GM12878 (cell line): Measurements from ENCODE around the gene MTM1. TPM values are rescaled to one million over a fixed set of nuclear protein-coding genes. Genes with fewer than 3 reads are reported as not detected.

Experiments
- ATAC-seq: fragments of 200-7000 bp; cut with Tn5 transposase; 3 replicates; pipeline ENCODE4 v1.9.1; 2020; ENCODE audit warnings: mild to moderate bottlenecking, moderate library complexity
- BruUV-seq: library from RNA; stranded (reverse); fragments of 400-500 nt; replicated peaks from 2 replicates; lab custom pipeline; 2021; lab: Mats Ljungman, UMichigan
- CTCF ChIA-PET: fragments of 300-600 bp; sonication (Branson Sonifier 250); formaldehyde crosslinking; extraction: SDS; loops from one replicate; lab custom pipeline; 2021; ENCODE audit warnings: inconsistent platforms; lab: Yijun Ruan, JAX
- POLR2A ChIA-PET: fragments of 350-600 bp; formaldehyde crosslinking; extraction: SDS; loops from one replicate; lab custom pipeline; 2021; ENCODE audit warnings: inconsistent platforms; lab: Charles Lee
- RAD21 ChIA-PET: fragments of 300-600 bp; sonication (Branson Sonifier 250); formaldehyde crosslinking; loops from one replicate; lab custom pipeline; 2023; ENCODE audit warnings: antibody characterized with exemption; ENCODE audit not compliant: unreplicated experiment; lab: Charles Lee
- SMC1A ChIA-PET: fragments of 300-600 bp; sonication (Branson Sonifier 250); formaldehyde crosslinking; loops from one replicate; lab custom pipeline; 2023; ENCODE audit not compliant: unreplicated experiment, uncharacterized antibody; lab: Charles Lee
- DNase-seq: peaks from one replicate; pipeline ENCODE4 v3.0.0-alpha.2; 2011; ENCODE audit warnings: low read depth, low spot score
- FAIRE-seq: peaks from 3 replicates; lab custom pipeline; 2011; peaks lifted over from hg19 to GRCh38; lab: Jason Lieb, UNC
- H2AFZ ChIP-seq: 2 replicates; pipeline ENCODE4 v1.6.0; 2011; ENCODE audit warnings: low read depth, low read length, control low read depth; ENCODE audit not compliant: control insufficient read depth
- H3K27ac ChIP-seq: 2 replicates; pipeline ENCODE4 v1.5.1; 2011; ENCODE audit warnings: control low read depth; ENCODE audit not compliant: control insufficient read depth, insufficient read depth
- H3K27me3 ChIP-seq, 2 experiments: replicated peaks in 1 of 2; 2 replicates each; pipeline versions ENCODE4 v1.6.0 to v1.6.1; 2011; ENCODE audit warnings: low read length in 1 of 2; ENCODE audit not compliant: control insufficient read depth in 2 of 2, insufficient read depth in 2 of 2
- H3K36me3 ChIP-seq, 2 experiments: 2 replicates each; pipeline ENCODE4 v1.5.1; 2011; ENCODE audit warnings: low read length in 1 of 2; ENCODE audit not compliant: control insufficient read depth in 2 of 2, insufficient read depth in 2 of 2
- H3K4me1 ChIP-seq: 2 replicates; pipeline ENCODE4 v1.6.1; 2011; ENCODE audit warnings: mild to moderate bottlenecking, low read length, moderate library complexity, mixed read lengths; ENCODE audit not compliant: control insufficient read depth, insufficient read depth
- H3K4me2 ChIP-seq: 2 replicates; pipeline ENCODE4 v1.6.0; 2011; ENCODE audit warnings: control low read depth; ENCODE audit not compliant: control insufficient read depth, insufficient read depth
- H3K4me3 ChIP-seq: fragments of 200-600 bp; sonication (generic); 2 replicates; pipeline ENCODE4 v1.5.1; 2016
- H3K79me2 ChIP-seq: 2 replicates; pipeline ENCODE4 v1.6.0; 2011; ENCODE audit warnings: low read length; ENCODE audit not compliant: control insufficient read depth, insufficient read depth
- H3K9ac ChIP-seq: 2 replicates; pipeline ENCODE4 v1.8.0; 2011; ENCODE audit warnings: low read length, control low read depth, mixed read lengths; ENCODE audit not compliant: control insufficient read depth, insufficient read depth
- H3K9me3 ChIP-seq: replicated peaks from 3 replicates; pipeline ENCODE4 v1.5.1; 2011; ENCODE audit warnings: mild to moderate bottlenecking, low read length; ENCODE audit not compliant: control insufficient read depth, insufficient read depth
- H4K20me1 ChIP-seq: 2 replicates; pipeline ENCODE4 v1.6.0; 2011; ENCODE audit not compliant: control insufficient read depth, insufficient read depth
- BRCA1 ChIP-seq: IDR thresholded peaks from 2 replicates; pipeline ENCODE4 v1.6.1; 2011; ENCODE audit warnings: low read depth, low read length, improper control_type of control experiment
- EED ChIP-seq: sonication (generic); IDR thresholded peaks from 2 replicates; pipeline ENCODE4 v1.6.1; 2016; ENCODE audit warnings: antibody characterized with exemption, low read depth
- FOS ChIP-seq: IDR thresholded peaks from 3 replicates; pipeline ENCODE4 v1.6.1; 2011; ENCODE audit warnings: borderline replicate concordance; ENCODE audit not compliant: insufficient read length; ENCODE audit errors: extremely low read depth
- HDAC2 ChIP-seq: fragments of 200-600 bp; sonication (generic); IDR thresholded peaks from 2 replicates; pipeline ENCODE4 v1.6.1; 2017
- KAT2A ChIP-seq: conservative IDR thresholded peaks from 2 replicates; pipeline ENCODE4 v1.6.1; 2011; ENCODE audit warnings: low read depth, low read length; ENCODE audit not compliant: control insufficient read depth
- MYC ChIP-seq: IDR thresholded peaks from 2 replicates; pipeline ENCODE4 v1.6.1; 2011; ENCODE audit warnings: mild to moderate bottlenecking, low read length, moderate library complexity, inconsistent platforms; ENCODE audit not compliant: insufficient read depth, insufficient replicate concordance, insufficient read length, severe bottlenecking
- NFIC ChIP-seq: IDR thresholded peaks from 2 replicates; pipeline ENCODE4 v1.6.1; 2012; ENCODE audit warnings: low read depth, mild to moderate bottlenecking, inconsistent platforms, low read length, moderate library complexity
- PBX3 ChIP-seq: IDR thresholded peaks from 2 replicates; pipeline ENCODE4 v1.6.1; 2011; ENCODE audit warnings: mild to moderate bottlenecking, low read depth, low read length, moderate library complexity; ENCODE audit not compliant: insufficient replicate concordance
- SMAD1 ChIP-seq: fragments of 450-650 bp; IDR thresholded peaks from 2 replicates; pipeline ENCODE4 v1.6.1; 2018; ENCODE audit warnings: mild to moderate bottlenecking, low read depth; ENCODE audit not compliant: partially characterized antibody
- SUPT20H ChIP-seq: IDR thresholded peaks from 2 replicates; pipeline ENCODE4 v1.6.1; 2011; ENCODE audit warnings: low read depth, mild to moderate bottlenecking, low read length, moderate library complexity, borderline replicate concordance; ENCODE audit not compliant: control insufficient read depth
- SUZ12 ChIP-seq: fragments of 200-600 bp; sonication (generic); IDR thresholded peaks from one replicate; pipeline ENCODE4 v1.6.1; 2018; ENCODE audit warnings: antibody characterized with exemption, mild to moderate bottlenecking; ENCODE audit not compliant: unreplicated experiment
- ZNF207 ChIP-seq: fragments of 450-650 bp; IDR thresholded peaks from 2 replicates; pipeline ENCODE4 v1.6.1; 2014; ENCODE audit warnings: antibody characterized with exemption, mild to moderate bottlenecking, borderline replicate concordance
- ZNF24 ChIP-seq: fragments of 450-650 bp; IDR thresholded peaks from 2 replicates; pipeline ENCODE4 v1.6.1; 2017; ENCODE audit warnings: antibody characterized with exemption, mild to moderate bottlenecking
- ZNF274 ChIP-seq: IDR thresholded peaks from one replicate; pipeline ENCODE4 v1.8.0; 2011; ENCODE audit not compliant: insufficient read length, insufficient read depth
- in situ Hi-C: fragments of 300-500 bp; cut with MboI; formaldehyde crosslinking; loops from 9 replicates; pipeline ENCODE4 v1.14.3; 2018; ENCODE audit warnings: mixed read lengths
- intact Hi-C: fragments of 100-400 bp; cut with micrococcal nuclease; formaldehyde crosslinking; loops from one replicate; pipeline ENCODE4 v1.14.2; 2022; ENCODE audit not compliant: unreplicated experiment
- polyA plus RNA-seq, 11 experiments: library from polyadenylated mRNA; depleted of rRNA in 4 of 11; unstranded in 6 of 11; stranded (reverse) in 5 of 11; fragments of >200 nt; fragmentation: Nextera tagmentation in 4 of 11; fragmentation: Illumina TruSeq in 1 of 11; extraction: Ambion mirVana in 4 of 11; extraction: Trizol in 1 of 11; gene quantifications; 1 replicate in 1 of 11; 2 replicates in 10 of 11; pipeline versions ENCODE4 v1.2.1 to v1.2.3, GENCODE V29; 2011 to 2016; ENCODE audit warnings: inconsistent platforms in 2 of 11, missing spikeins in 2 of 11, low read depth in 1 of 11
- total RNA-seq, 4 experiments: library from RNA; depleted of rRNA in 3 of 4; stranded (reverse); fragments of >200 nt in 3 of 4; fragmentation: Illumina TruSeq in 1 of 4; extraction: Trizol in 1 of 4; gene quantifications; 2 replicates each; pipeline versions ENCODE4 v1.2.1 to v1.2.3, GENCODE V29; 2013 to 2021
- TF ChIP-seq, protein P1 (sequence below): IDR thresholded peaks from 2 replicates; pipeline ENCODE4 v1.6.1; 2011; ENCODE audit warnings: low read depth, low read length, improper control_type of control experiment, borderline replicate concordance
- TF ChIP-seq, protein P2 (sequence below): fragments of 450-650 bp; IDR thresholded peaks from 2 replicates; pipeline ENCODE4 v1.6.1; 2017; ENCODE audit warnings: mild to moderate bottlenecking, low read depth, inconsistent platforms; ENCODE audit not compliant: poor library complexity, severe bottlenecking

MTM1 gene
- total and polyA plus RNA-seq, 10 of the 15 experiments (the other 5 are each of a cell fraction or from before 2014, with no cell fraction given), result 3.9 to 13.3 (median 8.4) TPM

GRCh38 chrX:150627957-150628356 lies 59.5 kb downstream of the MTM1 start:
- ChIA-PET SMC1A (no interaction called here), RAD21 (no interaction called here), CTCF (no interaction called here), POLR2A (no interaction called here)
- Histone ChIP-seq H3K4me1 (no peaks in the 10 kb centered on the region), H3K79me2 (no peaks in the 10 kb centered on the region), H4K20me1 (no peaks in the 10 kb centered on the region), H3K27ac (no peak overlapping the region), H3K4me3 (no peak overlapping the region), H3K36me3 (no peaks in the 10 kb centered on the region), H2AFZ (no peak overlapping the region), H3K4me2 (no peak overlapping the region), H3K9me3 (no peaks in the 10 kb centered on the region), H3K9ac (no peak overlapping the region), H3K27me3 (no peaks in the 10 kb centered on the region)
- in situ Hi-C loops, result no loop called here
- BruUV-seq, result no TSS peak
- TF ChIP-seq ZNF24 (no peak), MYC (no peak), ZNF274 (no peak), KAT2A (no peak), EED (no peak), FOS (no peak), NFIC (no peak), SUZ12 (no peak), BRCA1 (no peak), ZNF207 (no peak), HDAC2 (no peak), SMAD1 (no peak), PBX3 (no peak), SUPT20H (no peak)
- TF ChIP-seq, protein P1, sequence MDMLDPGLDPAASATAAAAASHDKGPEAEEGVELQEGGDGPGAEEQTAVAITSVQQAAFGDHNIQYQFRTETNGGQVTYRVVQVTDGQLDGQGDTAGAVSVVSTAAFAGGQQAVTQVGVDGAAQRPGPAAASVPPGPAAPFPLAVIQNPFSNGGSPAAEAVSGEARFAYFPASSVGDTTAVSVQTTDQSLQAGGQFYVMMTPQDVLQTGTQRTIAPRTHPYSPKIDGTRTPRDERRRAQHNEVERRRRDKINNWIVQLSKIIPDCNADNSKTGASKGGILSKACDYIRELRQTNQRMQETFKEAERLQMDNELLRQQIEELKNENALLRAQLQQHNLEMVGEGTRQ, result no peak
- TF ChIP-seq, protein P2, sequence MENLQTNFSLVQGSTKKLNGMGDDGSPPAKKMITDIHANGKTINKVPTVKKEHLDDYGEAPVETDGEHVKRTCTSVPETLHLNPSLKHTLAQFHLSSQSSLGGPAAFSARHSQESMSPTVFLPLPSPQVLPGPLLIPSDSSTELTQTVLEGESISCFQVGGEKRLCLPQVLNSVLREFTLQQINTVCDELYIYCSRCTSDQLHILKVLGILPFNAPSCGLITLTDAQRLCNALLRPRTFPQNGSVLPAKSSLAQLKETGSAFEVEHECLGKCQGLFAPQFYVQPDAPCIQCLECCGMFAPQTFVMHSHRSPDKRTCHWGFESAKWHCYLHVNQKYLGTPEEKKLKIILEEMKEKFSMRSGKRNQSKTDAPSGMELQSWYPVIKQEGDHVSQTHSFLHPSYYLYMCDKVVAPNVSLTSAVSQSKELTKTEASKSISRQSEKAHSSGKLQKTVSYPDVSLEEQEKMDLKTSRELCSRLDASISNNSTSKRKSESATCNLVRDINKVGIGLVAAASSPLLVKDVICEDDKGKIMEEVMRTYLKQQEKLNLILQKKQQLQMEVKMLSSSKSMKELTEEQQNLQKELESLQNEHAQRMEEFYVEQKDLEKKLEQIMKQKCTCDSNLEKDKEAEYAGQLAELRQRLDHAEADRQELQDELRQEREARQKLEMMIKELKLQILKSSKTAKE, result no peak
- DNase-seq, result no peak
- intact Hi-C loops, result no loop called here
- no peak for ATAC-seq
- no peak for FAIRE-seq
